ACHN (cell line): ENCODE data around the gene AKT2.

Experiments used
- DNase-seq: peaks from one replicate; pipeline ENCODE4 v3.0.0-alpha.2; 2015
- in situ Hi-C: cut with HindIII; loops from 2 replicates; pipeline ENCODE4 v1.10.0; 2017; ENCODE audit warnings: low sequenced_read_pairs, low pct_ligation_motif_present, low pct_unique_long_range_greater_than_20kb

The AKT2 gene

GRCh38 chr19:40278361-40279035 lies 6.6 kb downstream of the AKT2 start:
- no peak for DNase-seq
- in situ Hi-C loops = no loop called here

- DNase-seq = no peak
- in situ Hi-C loops = no loop called here
Measured at GRCh38 chr19:40277356-40278059, 7.6 kb downstream of the AKT2 start.

DNA sequence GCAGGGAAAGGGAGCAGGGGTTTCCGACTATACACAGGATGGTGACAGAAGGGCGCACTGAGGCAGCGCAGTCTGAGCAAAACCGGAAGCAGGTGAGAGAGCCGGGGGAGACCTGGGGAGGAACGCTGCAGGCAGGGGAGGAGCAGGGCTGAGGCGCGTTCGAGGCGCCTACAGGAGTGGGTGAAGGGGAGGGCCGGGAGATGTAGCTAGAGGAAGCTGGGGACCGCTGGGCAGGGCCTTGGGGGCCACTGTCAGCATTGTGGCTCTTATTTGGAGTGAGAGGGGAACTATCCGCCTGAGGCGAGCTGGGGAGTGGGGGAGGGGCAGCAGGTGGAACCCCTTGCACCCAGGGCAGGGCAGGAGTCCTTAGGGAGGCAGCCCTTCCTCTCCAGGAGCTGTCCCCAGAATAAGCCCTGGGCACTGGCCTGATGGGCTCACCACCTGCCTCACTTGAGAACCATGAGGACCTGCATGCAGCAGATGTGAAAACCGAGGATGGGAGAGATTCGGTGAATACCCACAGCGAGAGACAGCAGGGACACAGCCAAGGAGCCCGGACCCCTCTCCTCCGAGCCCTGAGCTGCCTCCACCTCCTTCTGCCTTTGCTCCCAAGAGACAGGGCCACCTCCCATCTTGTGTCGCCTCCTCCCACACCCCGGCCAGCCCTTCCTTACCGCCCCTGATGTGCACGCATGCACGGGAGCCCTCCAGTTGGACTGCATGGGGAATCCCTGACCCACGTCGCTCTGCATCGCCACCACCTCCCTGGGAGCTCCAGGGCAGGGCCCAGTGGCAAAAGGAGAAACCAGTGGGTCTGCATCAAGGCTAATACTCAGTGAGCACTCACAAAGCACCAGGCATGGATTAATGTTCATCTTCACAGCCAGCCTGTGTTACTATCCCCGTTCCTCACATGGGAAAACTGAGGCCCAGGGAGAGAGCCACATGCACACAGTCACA lies 10.3 kb downstream of the AKT2 start:
- in situ Hi-C loops = no loop called here
- no peak for DNase-seq

- in situ Hi-C loops = no loop called here
- DNase-seq = no peak
Measured at GRCh38 chr19:40273469-40274360, 11.4 kb downstream of the AKT2 start.

GRCh38 chr19:40272261-40272660 lies 12.9 kb downstream of the AKT2 start:
- no peak for DNase-seq
- in situ Hi-C loops = no loop called here

- DNase-seq = no peak
- in situ Hi-C loops = no loop called here
Measured at GRCh38 chr19:40271706-40272105, 13.4 kb downstream of the AKT2 start.

- DNase-seq = no peak
- in situ Hi-C loops = no loop called here
Measured at GRCh38 chr19:40270362-40271089, 14.6 kb downstream of the AKT2 start.

- no peak for DNase-seq
- in situ Hi-C loops = no loop called here
Measured at GRCh38 chr19:40269216-40269940, 15.8 kb downstream of the AKT2 start.

- DNase-seq = no peak
- in situ Hi-C loops = no loop called here
Measured at GRCh38 chr19:40267601-40267997, 17.5 kb downstream of the AKT2 start.

GRCh38 chr19:40266912-40267600 lies 18.1 kb downstream of the AKT2 start:
- DNase-seq = no peak
- in situ Hi-C loops = no loop called here

GRCh38 chr19:40266119-40266518 lies 19.0 kb downstream of the AKT2 start:
- no peak for DNase-seq
- in situ Hi-C loops = no loop called here

DNA sequence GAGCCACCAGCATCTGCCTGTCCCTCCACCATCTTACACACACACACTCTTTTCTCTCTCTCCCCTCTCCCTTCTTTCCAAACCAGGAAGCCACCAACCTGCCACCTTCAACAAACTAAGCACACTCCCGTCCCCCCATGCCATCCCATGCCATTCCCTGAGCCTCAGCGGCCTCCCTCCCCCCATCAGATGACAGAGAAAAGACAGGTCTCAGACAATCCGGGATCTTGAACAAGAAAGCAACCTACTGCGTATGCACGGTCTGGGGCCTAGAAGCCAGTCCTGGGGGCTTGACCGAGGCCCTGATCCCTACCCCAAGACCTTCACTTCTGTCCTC lies 19.4 kb downstream of the AKT2 start:
- in situ Hi-C loops = no loop called here

GRCh38 chr19:40265055-40265762 lies 19.9 kb downstream of the AKT2 start:
- no peak for DNase-seq

More for the DNA sequence above, 19.4 kb downstream of the AKT2 start:
- DNase-seq = no peak

DNA sequence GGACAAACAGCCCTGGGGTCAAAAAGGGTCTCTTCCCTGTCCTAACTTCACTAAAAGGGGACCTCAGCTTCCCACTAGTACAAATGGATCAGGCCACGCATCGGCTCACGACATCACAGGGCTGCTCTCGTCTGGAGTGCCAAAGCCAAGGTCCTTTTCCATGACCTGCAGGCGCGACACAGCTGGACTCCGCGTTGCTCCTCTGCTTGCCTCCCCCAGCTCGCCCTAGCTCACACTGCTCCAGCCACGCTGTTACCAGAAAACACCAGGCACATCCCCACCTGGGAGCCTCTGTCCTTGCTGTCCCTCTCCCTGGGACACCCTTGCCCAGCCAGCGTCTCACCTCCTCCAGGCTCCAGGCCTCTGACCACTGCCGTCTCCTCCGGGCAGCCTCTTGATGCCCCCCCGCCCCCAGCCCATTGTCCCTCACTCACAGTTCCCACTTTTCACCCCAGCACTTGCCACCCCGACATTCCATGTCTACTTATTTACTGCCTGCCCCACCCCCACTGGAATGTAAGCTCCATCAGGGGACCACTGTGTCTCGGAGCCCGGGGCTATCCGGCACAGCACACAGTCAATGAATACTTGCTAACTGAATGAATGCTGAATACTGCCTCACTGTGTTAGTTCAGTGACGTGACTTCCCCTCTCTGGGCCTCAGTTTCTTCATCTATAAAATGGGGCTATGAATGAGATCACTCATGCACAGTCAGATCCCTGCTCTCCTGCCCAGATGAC lies 20.7 kb downstream of the AKT2 start:
- in situ Hi-C loops = no loop called here
- no peak for DNase-seq

More at GRCh38 chr19:40265055-40265762, 19.9 kb downstream of the AKT2 start:
- in situ Hi-C loops = no loop called here

DNA sequence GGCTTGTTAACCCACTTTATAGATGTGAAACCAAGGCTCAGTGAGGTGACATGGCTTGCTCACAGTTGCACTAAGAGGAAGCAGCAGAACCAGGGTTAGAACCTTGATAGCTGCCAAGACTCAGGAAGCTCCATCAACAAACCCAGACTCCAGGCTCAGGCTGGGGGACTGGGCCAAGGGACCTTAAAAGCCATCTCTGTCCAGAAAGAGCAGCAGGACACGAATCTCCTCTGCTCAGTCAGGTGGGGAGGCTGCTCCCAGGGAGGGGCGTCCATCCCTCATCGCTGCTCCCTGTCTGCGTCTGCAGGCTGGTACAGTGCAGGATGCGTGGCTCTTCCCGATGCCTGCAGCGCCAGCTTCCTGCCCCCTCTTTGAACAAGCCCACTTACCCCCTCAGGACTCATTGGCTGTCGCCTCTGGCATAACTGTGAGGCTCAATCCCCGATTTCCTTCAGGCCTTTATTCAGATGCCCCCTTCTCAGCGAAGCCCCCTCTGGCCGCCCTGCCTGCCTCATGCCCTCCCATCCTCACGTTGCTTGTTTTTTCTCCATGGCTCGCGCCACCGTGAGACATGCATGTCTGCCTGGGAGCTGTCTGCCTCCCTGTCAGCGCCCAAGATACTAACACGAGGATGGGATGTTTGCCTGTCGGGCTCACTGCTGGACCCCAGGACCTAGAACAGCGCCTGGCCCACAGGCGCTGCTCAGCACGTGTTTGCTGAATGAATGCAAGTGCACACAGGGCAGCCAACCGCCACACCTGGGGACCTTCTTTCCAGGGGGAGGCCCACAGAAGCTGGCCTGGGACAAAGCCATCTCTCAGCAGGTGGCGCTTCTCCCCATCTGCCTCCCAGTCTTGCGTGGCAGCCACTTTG lies 21.5 kb downstream of the AKT2 start:
- in situ Hi-C loops = no loop called here

More for the DNA sequence above, 21.5 kb downstream of the AKT2 start:
- no peak for DNase-seq
